Measurements from ENCODE around the gene GRIP2.

Gene GRIP2

GRCh38 chr3:14522768-14523167, 17.4 kb downstream of the GRIP2 start:
- no peak for DNase-seq (ENCODE audit: extremely low read depth, low read depth)
- H3K4me3 ChIP-seq (replicated peaks; ENCODE audit: low read depth, low read length), result no peak overlapping the region
- TF ChIP-seq CTCF (IDR thresholded peaks at IDR 0.05; ENCODE audit: low read depth, low read length, missing control alignments), result no peak

GRCh38 chr3:14522129-14522691, 17.9 kb downstream of the GRIP2 start:
- no peak for TF ChIP-seq CTCF (IDR thresholded peaks at IDR 0.05; ENCODE audit: low read depth, low read length, missing control alignments)
- DNase-seq (ENCODE audit: extremely low read depth, low read depth), result no peak
- no peak overlapping the region for H3K4me3 ChIP-seq (replicated peaks; ENCODE audit: low read depth, low read length)

DNA sequence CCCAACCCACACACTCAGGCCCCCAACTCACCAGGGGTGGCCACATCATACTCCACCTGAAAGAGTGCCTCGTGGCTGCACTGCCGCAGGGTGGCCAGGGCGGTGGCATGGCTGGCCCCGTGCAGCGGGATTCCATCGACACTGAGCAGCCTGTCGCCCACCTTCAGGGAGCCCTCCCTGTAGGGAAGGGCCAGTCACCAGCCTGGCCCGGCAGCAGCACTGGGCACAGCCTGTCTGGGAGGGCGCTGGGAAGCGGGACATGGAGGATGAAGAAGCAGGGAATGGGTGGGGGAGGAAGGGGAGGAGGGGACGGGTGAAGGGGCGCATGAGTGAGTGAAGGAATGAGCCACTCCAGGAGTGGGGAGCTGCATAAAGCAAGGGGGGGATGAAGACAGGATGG, 18.5 kb downstream of the GRIP2 start:
- no peak for TF ChIP-seq CTCF (IDR thresholded peaks at IDR 0.05; ENCODE audit: low read depth, low read length, missing control alignments)
- no peak overlapping the region for H3K4me3 ChIP-seq (replicated peaks; ENCODE audit: low read depth, low read length)
- no peak for DNase-seq (ENCODE audit: extremely low read depth, low read depth)

GRCh38 chr3:14520967-14521366, 19.2 kb downstream of the GRIP2 start:
- no peak for DNase-seq (ENCODE audit: extremely low read depth, low read depth)
- TF ChIP-seq CTCF (IDR thresholded peaks at IDR 0.05; ENCODE audit: low read depth, low read length, missing control alignments), result no peak

GRCh38 chr3:14520149-14520548, 20.0 kb downstream of the GRIP2 start:
- DNase-seq (ENCODE audit: extremely low read depth, low read depth), result no peak
- TF ChIP-seq CTCF (IDR thresholded peaks at IDR 0.05; ENCODE audit: low read depth, low read length, missing control alignments), result no peak
- no peak overlapping the region for H3K4me3 ChIP-seq (replicated peaks; ENCODE audit: low read depth, low read length)

More at GRCh38 chr3:14520967-14521366, 19.2 kb downstream of the GRIP2 start:
- no peak overlapping the region for H3K4me3 ChIP-seq (replicated peaks; ENCODE audit: low read depth, low read length)

- DNase-seq (ENCODE audit: extremely low read depth, low read depth), result no peak
- H3K4me3 ChIP-seq (replicated peaks; ENCODE audit: low read depth, low read length), result no peak overlapping the region
- TF ChIP-seq CTCF (IDR thresholded peaks at IDR 0.05; ENCODE audit: low read depth, low read length, missing control alignments), result no peak
Measured at GRCh38 chr3:14519406-14519805, 20.7 kb downstream of the GRIP2 start.

DNA sequence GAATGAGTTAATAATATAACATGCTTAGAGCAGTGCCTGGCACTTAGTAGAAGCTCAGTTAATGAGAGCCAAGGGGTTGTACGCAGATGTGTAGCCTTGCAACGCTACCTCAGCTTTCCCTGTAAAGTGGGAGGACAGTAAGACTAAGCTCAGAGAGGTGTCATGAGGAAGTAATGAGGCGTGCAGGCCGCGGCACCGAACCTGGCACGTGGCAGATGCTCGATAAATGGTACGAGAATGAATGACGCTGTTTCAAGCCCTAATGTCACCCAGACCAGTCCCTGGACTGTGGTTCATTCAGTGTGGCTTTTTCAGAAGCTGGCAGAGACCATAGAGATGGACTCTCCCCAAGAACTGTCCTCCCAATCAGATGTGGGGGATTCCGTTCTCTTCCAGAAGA, 21.2 kb downstream of the GRIP2 start:
- TF ChIP-seq CTCF (IDR thresholded peaks at IDR 0.05; ENCODE audit: low read depth, low read length, missing control alignments), result no peak
- no peak overlapping the region for H3K4me3 ChIP-seq (replicated peaks; ENCODE audit: low read depth, low read length)
- DNase-seq (ENCODE audit: extremely low read depth, low read depth), result no peak

Data from HFF-Myc (cell line).